HepG2 (cell line): ENCODE results near the gene LRRC8C.

Source experiments
- TF ChIP-seq, protein P1 (sequence below): sonication (generic); formaldehyde crosslinking; IDR thresholded peaks from 2 replicates; pipeline ENCODE4 v1.4.0; 2020; ENCODE audit warnings: missing genetic modification reagents
- TF ChIP-seq, protein P2 (sequence below): sonication (generic); formaldehyde crosslinking; IDR thresholded peaks from 2 replicates; pipeline ENCODE4 v1.5.0; 2020; ENCODE audit warnings: mild to moderate bottlenecking, missing genetic modification reagents, moderate library complexity

DNA sequence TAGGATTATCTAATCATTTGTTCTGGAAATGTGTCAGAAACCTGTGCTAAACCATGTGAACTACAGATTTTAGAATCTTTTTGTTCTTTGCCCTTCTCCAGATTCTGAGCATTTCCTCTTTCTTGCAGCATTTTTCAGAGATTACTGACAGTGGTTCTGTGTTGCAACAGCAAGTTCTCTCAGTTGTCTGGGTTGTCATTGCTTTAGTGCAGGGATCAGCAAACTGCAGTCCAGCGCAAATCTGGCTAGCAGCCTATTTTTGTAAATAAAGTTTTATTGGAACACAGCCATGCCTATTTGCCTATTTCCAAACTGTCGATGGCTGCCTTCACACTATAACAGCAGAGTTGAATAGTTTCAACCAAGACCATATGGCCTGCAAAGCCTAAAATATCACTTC lies 121.6 kb downstream of the LRRC8C start:
- TF ChIP-seq, protein P1, sequence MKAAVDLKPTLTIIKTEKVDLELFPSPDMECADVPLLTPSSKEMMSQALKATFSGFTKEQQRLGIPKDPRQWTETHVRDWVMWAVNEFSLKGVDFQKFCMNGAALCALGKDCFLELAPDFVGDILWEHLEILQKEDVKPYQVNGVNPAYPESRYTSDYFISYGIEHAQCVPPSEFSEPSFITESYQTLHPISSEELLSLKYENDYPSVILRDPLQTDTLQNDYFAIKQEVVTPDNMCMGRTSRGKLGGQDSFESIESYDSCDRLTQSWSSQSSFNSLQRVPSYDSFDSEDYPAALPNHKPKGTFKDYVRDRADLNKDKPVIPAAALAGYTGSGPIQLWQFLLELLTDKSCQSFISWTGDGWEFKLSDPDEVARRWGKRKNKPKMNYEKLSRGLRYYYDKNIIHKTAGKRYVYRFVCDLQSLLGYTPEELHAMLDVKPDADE (CRISPR knock-in tag), result no peak
- TF ChIP-seq, protein P2, sequence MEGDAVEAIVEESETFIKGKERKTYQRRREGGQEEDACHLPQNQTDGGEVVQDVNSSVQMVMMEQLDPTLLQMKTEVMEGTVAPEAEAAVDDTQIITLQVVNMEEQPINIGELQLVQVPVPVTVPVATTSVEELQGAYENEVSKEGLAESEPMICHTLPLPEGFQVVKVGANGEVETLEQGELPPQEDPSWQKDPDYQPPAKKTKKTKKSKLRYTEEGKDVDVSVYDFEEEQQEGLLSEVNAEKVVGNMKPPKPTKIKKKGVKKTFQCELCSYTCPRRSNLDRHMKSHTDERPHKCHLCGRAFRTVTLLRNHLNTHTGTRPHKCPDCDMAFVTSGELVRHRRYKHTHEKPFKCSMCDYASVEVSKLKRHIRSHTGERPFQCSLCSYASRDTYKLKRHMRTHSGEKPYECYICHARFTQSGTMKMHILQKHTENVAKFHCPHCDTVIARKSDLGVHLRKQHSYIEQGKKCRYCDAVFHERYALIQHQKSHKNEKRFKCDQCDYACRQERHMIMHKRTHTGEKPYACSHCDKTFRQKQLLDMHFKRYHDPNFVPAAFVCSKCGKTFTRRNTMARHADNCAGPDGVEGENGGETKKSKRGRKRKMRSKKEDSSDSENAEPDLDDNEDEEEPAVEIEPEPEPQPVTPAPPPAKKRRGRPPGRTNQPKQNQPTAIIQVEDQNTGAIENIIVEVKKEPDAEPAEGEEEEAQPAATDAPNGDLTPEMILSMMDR, result no peak
